Stomach (tissue), 9 donors: ENCODE data around the gene CAMK2B. TPM values are rescaled to one million over a fixed set of nuclear protein-coding genes. Genes with fewer than 3 reads are reported as not detected.

Experiments used
- DNase-seq, 2 donors: peaks; one replicate each; pipeline versions ENCODE4 v3.0.0 to v3.0.0-alpha.2; 2013 to 2019
- H3K27ac ChIP-seq, 5 donors: fragments of 200-600 bp in 4 of 5; sonication (generic) in 4 of 5; one replicate each; pipeline ENCODE4 v1.5.1; 2013 to 2019; ENCODE audit warnings: mild to moderate bottlenecking in 1 of 5, moderate library complexity in 1 of 5
- H3K27me3 ChIP-seq, 3 donors: fragments of 200-600 bp; sonication (generic); one replicate each; pipeline ENCODE4 v1.5.1; 2017 to 2019; ENCODE audit warnings: mixed run types in 1 of 3
- H3K36me3 ChIP-seq, 4 donors: fragments of 200-600 bp; sonication (generic); 1 replicate in 3 of 4; 2 replicates in 1 of 4; pipeline ENCODE4 v1.5.1; 2016 to 2019
- H3K4me1 ChIP-seq, 4 donors: fragments of 200-600 bp; sonication (generic); one replicate each; pipeline ENCODE4 v1.5.1; 2016 to 2019
- H3K4me3 ChIP-seq, 4 donors: fragments of 200-600 bp; sonication (generic) in 3 of 4; one replicate each; pipeline ENCODE4 v1.5.1; 2016 to 2019; ENCODE audit warnings: mild to moderate bottlenecking in 1 of 4
- H3K9me3 ChIP-seq, 4 donors: fragments of 200-600 bp; sonication (generic); one replicate each; pipeline ENCODE4 v1.5.1; 2016 to 2019
- CTCF ChIP-seq, 7 experiments: fragments of 450-650 bp in 4 of 7; fragments of 200-600 bp in 3 of 7; sonication (generic) in 3 of 7; IDR thresholded peaks; one replicate each; pipeline ENCODE4 v1.5.1; 2016 to 2019; ENCODE audit warnings: antibody characterized with exemption in 7 of 7, control low read depth in 2 of 7, mild to moderate bottlenecking in 1 of 7
- EP300 ChIP-seq: sonication (generic); formaldehyde crosslinking; IDR thresholded peaks from one replicate; pipeline ENCODE4 v1.6.1; 2017; ENCODE audit warnings: antibody characterized with exemption
- POLR2A ChIP-seq, 4 donors: fragments of 450-650 bp; IDR thresholded peaks; one replicate each; pipeline ENCODE4 v1.6.1; 2016; ENCODE audit warnings: antibody characterized with exemption in 4 of 4, control low read depth in 2 of 4, mild to moderate bottlenecking in 1 of 4, moderate library complexity in 1 of 4
- POLR2AphosphoS5 ChIP-seq, 3 donors: sonication (generic); formaldehyde crosslinking; IDR thresholded peaks; one replicate each; pipeline ENCODE4 v1.6.1; 2016; ENCODE audit warnings: antibody characterized with exemption in 3 of 3
- WGBS, 5 donors: extraction: QIAGEN DNeasy Blood & Tissue Kit in 3 of 5; methylation state at CpG; one replicate each; pipeline versions ENCODE4 v1.1.5 to v1.1.7; 2013 to 2018; 5-methylcytosine and 5-hydroxymethylcytosine counted together
- intact Hi-C: fragments of 100-400 bp; cut with DNase I; formaldehyde crosslinking; loops from one replicate; pipeline ENCODE4 v1.15.1; 2023; ENCODE audit warnings: low total_unique reads
- polyA plus RNA-seq, 3 donors: library from polyadenylated mRNA; stranded (reverse); fragments of 200-250 nt; gene quantifications; one replicate each; pipeline ENCODE4 v1.2.3, GENCODE V29; 2013
- total RNA-seq, 5 donors: library from RNA; depleted of rRNA; stranded (reverse); fragments of >200 nt; gene quantifications; one replicate each; pipeline versions ENCODE4 v1.1.0 to v1.2.3, GENCODE V29; 2014 to 2016
- donor health status: healthy with polysubstance abuse.
- donor health status: Bipolar disorder and iron deficiency.
- donor health status: healthy.

Gene CAMK2B
- total and polyA plus RNA-seq, 8 donors, result 0.92 to 28.4 (median 5.4) TPM; not detected in 2

GRCh38 chr7:44182827-44183226 lies 142.6 kb downstream of the CAMK2B start:
- H3K36me3 ChIP-seq, result peaks cover 0 to 6% (median 0%) of the 10 kb centered on the region in 4 donors
- TF ChIP-seq POLR2AphosphoS5 (IDR thresholded peaks at IDR 0.05) (no peak), CTCF (IDR thresholded peaks at IDR 0.05) (no peak), EP300 (no peak), POLR2A (IDR thresholded peaks at IDR 0.05) (no peak)
- intact Hi-C loops, result no loop called here
- WGBS, 5 donors, result 71 to 88% (median 81%) methylated on average over 5 of the region's 5 CpGs
- H3K4me3 ChIP-seq, result no peak overlapping the region
- no peak for DNase-seq
- H3K4me1 ChIP-seq, result no peaks in the 10 kb centered on the region
- no peak overlapping the region for H3K27ac ChIP-seq
- H3K9me3 ChIP-seq, result peaks cover 0 to 17% (median 11%) of the 10 kb centered on the region in 4 donors
- peaks cover 0 to 14% (median 0%) of the 10 kb centered on the region in 3 donors for H3K27me3 ChIP-seq

GRCh38 chr7:44180631-44181030 lies 144.8 kb downstream of the CAMK2B start:
- Histone ChIP-seq H3K4me3 (no peak overlapping the region), H3K4me1 (no peaks in the 10 kb centered on the region), H3K27me3 (peaks cover 0 to 23% (median 4%) of the 10 kb centered on the region in 3 donors), H3K36me3 (peaks cover 0 to 6% (median 0%) of the 10 kb centered on the region in 4 donors), H3K27ac (no peak overlapping the region), H3K9me3 (peaks cover 0 to 17% (median 11%) of the 10 kb centered on the region in 4 donors)
- intact Hi-C loops, result no loop called here
- WGBS, 5 donors, result 45 to 56% (median 52%) methylated on average over 3 of the region's 3 CpGs
- no peak for TF ChIP-seq POLR2AphosphoS5 (IDR thresholded peaks at IDR 0.05)
- TF ChIP-seq POLR2A (IDR thresholded peaks at IDR 0.05), result no peak
- TF ChIP-seq EP300, result no peak
- TF ChIP-seq CTCF (IDR thresholded peaks at IDR 0.05), result no peak
- DNase-seq, result no peak

GRCh38 chr7:44177570-44178131 lies 147.7 kb downstream of the CAMK2B start:
- DNase-seq, result no peak
- H3K4me1 ChIP-seq, result no peaks in the 10 kb centered on the region
- no peak for TF ChIP-seq POLR2AphosphoS5 (IDR thresholded peaks at IDR 0.05)
- no peak for TF ChIP-seq CTCF (IDR thresholded peaks at IDR 0.05)
- no peak for TF ChIP-seq POLR2A (IDR thresholded peaks at IDR 0.05)
- TF ChIP-seq EP300, result no peak
- H3K36me3 ChIP-seq, result peaks cover 0 to 2% (median 0%) of the 10 kb centered on the region in 4 donors
- no peak overlapping the region for H3K4me3 ChIP-seq
- peaks cover 0 to 20% (median 4%) of the 10 kb centered on the region in 3 donors for H3K27me3 ChIP-seq
- no peak overlapping the region for H3K27ac ChIP-seq
- intact Hi-C loops, result no loop called here
- peaks cover 0 to 11% (median 5%) of the 10 kb centered on the region in 4 donors for H3K9me3 ChIP-seq
- 51 to 63% (median 56%) methylated on average over 4 of the region's 4 CpGs for whole genome bisulfite sequencing, 5 donors

- no peak overlapping the region for H3K4me3 ChIP-seq
- no peaks in the 10 kb centered on the region for H3K36me3 ChIP-seq
- H3K4me1 ChIP-seq, result no peaks in the 10 kb centered on the region
- H3K9me3 ChIP-seq, result no peaks in the 10 kb centered on the region
- no peak overlapping the region for H3K27ac ChIP-seq
- 62 to 73% (median 68%) methylated on average over 7 of the region's 7 CpGs for WGBS, 5 donors
- H3K27me3 ChIP-seq, result peaks cover 0 to 20% (median 7%) of the 10 kb centered on the region in 3 donors
- DNase-seq, result no peak
- TF ChIP-seq POLR2A (IDR thresholded peaks at IDR 0.05) (no peak), EP300 (no peak), CTCF (IDR thresholded peaks at IDR 0.05) (no peak), POLR2AphosphoS5 (IDR thresholded peaks at IDR 0.05) (no peak)
- intact Hi-C loops, result no loop called here
Measured at GRCh38 chr7:44176486-44176885, 148.9 kb downstream of the CAMK2B start.
